ENCODE data around the gene TRERF1. TPM values are rescaled to one million over a fixed set of nuclear protein-coding genes. Genes with fewer than 3 reads are reported as not detected.

Gene TRERF1
- total and polyA plus RNA-seq, 9 donors, result 5.1 to 13.8 (median 9.7) TPM

GRCh38 chr6:42229506-42230119 is 222.1 kb downstream of the TRERF1 start:
- Histone ChIP-seq H3K27me3 (ENCODE audit: control insufficient read depth, insufficient read depth, low read length) (no peaks in the 10 kb centered on the region), H3K4me3 (ENCODE audit: low read length) (no peak overlapping the region), H3K27ac (ENCODE audit: low read length) (no peak overlapping the region), H3K9me3 (replicated peaks; ENCODE audit: control insufficient read depth, low read depth, low read length) (no peaks in the 10 kb centered on the region), H3K4me1 (ENCODE audit: control insufficient read depth, insufficient read depth, low read length) (peaks cover 4% of the 10 kb centered on the region), H3K36me3 (ENCODE audit: control insufficient read depth, insufficient read depth, low read length) (peaks cover 52% of the 10 kb centered on the region)
- no peak for DNase-seq
- 83% methylated on average over 2 of the region's 6 CpGs for WGBS (ENCODE audit: insufficient coverage)

DNA sequence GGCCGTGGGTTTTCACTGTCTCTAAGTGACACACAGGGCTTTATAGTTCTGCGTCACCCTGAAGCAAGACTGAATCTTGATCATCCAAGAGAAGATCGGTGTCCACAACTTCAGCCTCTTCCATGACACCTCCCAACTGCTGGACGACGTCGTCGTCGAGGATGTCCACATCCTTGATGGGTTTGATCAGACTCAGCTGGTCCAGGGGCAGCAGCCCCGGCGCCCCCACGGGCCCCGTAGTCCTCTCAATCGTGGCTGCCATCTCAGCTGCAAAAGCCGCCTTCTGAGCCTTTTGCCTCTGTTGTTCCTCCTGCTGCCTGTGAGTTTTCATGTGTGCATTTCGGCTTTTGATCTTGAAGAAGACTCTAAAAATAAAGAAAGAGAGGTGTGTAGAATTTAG is 223.4 kb downstream of the TRERF1 start:
- no peaks in the 10 kb centered on the region for H3K27me3 ChIP-seq (ENCODE audit: control insufficient read depth, insufficient read depth, low read length)
- DNase-seq, result no peak
- peaks cover 46% of the 10 kb centered on the region for H3K36me3 ChIP-seq (ENCODE audit: control insufficient read depth, insufficient read depth, low read length)
- H3K9me3 ChIP-seq (replicated peaks; ENCODE audit: control insufficient read depth, low read depth, low read length), result no peaks in the 10 kb centered on the region
- 93% methylated on average over 13 of the region's 15 CpGs for WGBS (ENCODE audit: insufficient coverage)
- H3K4me3 ChIP-seq (ENCODE audit: low read length), result no peak overlapping the region
- no peak overlapping the region for H3K27ac ChIP-seq (ENCODE audit: low read length)
- peaks cover 4% of the 10 kb centered on the region for H3K4me1 ChIP-seq (ENCODE audit: control insufficient read depth, insufficient read depth, low read length)

GRCh38 chr6:42227173-42227850 is 224.4 kb downstream of the TRERF1 start:
- no peak for DNase-seq
- H3K27me3 ChIP-seq (ENCODE audit: control insufficient read depth, insufficient read depth, low read length), result no peaks in the 10 kb centered on the region
- H3K27ac ChIP-seq (ENCODE audit: low read length), result no peak overlapping the region
- H3K9me3 ChIP-seq (replicated peaks; ENCODE audit: control insufficient read depth, low read depth, low read length), result no peaks in the 10 kb centered on the region
- H3K36me3 ChIP-seq (ENCODE audit: control insufficient read depth, insufficient read depth, low read length), result peaks cover 40% of the 10 kb centered on the region
- peaks cover 4% of the 10 kb centered on the region for H3K4me1 ChIP-seq (ENCODE audit: control insufficient read depth, insufficient read depth, low read length)
- H3K4me3 ChIP-seq (ENCODE audit: low read length), result no peak overlapping the region
- WGBS (ENCODE audit: insufficient coverage), result 90% methylated on average over 4 of the region's 9 CpGs

DNA sequence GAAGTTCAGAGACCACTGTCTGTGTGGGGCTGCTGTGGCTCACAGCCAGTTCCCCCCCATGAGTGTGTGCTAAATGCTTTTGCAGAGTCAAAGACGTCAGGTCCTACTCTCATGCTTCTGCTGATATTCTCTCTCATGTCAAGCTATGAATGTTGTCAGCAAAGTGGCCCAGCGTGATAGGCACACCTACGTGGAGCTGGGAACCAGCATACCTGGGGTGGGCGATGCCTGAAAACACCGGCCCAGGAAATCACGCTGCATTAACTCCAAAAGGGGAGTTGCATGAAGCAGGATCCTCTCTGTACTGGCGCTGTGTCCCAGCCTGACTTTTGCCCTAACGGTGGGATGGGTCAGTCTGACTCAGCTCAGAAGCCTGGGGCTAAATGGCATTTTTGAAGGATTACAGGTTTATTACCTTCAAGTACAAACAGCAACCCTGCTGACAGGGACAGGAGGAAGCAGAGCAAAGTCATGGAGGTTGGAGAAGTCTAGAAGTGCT is 225.0 kb downstream of the TRERF1 start:
- 67% methylated on average over 7 of the region's 8 CpGs for WGBS (ENCODE audit: insufficient coverage)
- H3K27ac ChIP-seq (ENCODE audit: low read length), result peak overlapping the region; percentile 78
- no peak for DNase-seq

GRCh38 chr6:42226161-42226611 is 225.5 kb downstream of the TRERF1 start:
- Histone ChIP-seq H3K9me3 (replicated peaks; ENCODE audit: control insufficient read depth, low read depth, low read length) (no peaks in the 10 kb centered on the region), H3K4me1 (ENCODE audit: control insufficient read depth, insufficient read depth, low read length) (peaks cover 4% of the 10 kb centered on the region), H3K27me3 (ENCODE audit: control insufficient read depth, insufficient read depth, low read length) (no peaks in the 10 kb centered on the region), H3K4me3 (ENCODE audit: low read length) (no peak overlapping the region), H3K27ac (ENCODE audit: low read length) (peak overlapping the region; percentile 78), H3K36me3 (ENCODE audit: control insufficient read depth, insufficient read depth, low read length) (peaks cover 31% of the 10 kb centered on the region)
- peak; percentile 52 for DNase-seq
- WGBS (ENCODE audit: insufficient coverage), result no CpG with 5 or more reads among the region's 3 CpGs

More for the DNA sequence above, 225.0 kb downstream of the TRERF1 start:
- Histone ChIP-seq H3K4me3 (ENCODE audit: low read length) (no peak overlapping the region), H3K4me1 (ENCODE audit: control insufficient read depth, insufficient read depth, low read length) (peaks cover 4% of the 10 kb centered on the region), H3K36me3 (ENCODE audit: control insufficient read depth, insufficient read depth, low read length) (peaks cover 36% of the 10 kb centered on the region), H3K27me3 (ENCODE audit: control insufficient read depth, insufficient read depth, low read length) (no peaks in the 10 kb centered on the region), H3K9me3 (replicated peaks; ENCODE audit: control insufficient read depth, low read depth, low read length) (no peaks in the 10 kb centered on the region)

GRCh38 chr6:42225419-42225818 is 226.3 kb downstream of the TRERF1 start:
- DNase-seq, result no peak
- Histone ChIP-seq H3K9me3 (replicated peaks; ENCODE audit: control insufficient read depth, low read depth, low read length) (no peaks in the 10 kb centered on the region), H3K27ac (ENCODE audit: low read length) (no peak overlapping the region), H3K27me3 (ENCODE audit: control insufficient read depth, insufficient read depth, low read length) (no peaks in the 10 kb centered on the region), H3K36me3 (ENCODE audit: control insufficient read depth, insufficient read depth, low read length) (peaks cover 25% of the 10 kb centered on the region), H3K4me3 (ENCODE audit: low read length) (no peak overlapping the region), H3K4me1 (ENCODE audit: control insufficient read depth, insufficient read depth, low read length) (peaks cover 4% of the 10 kb centered on the region)
- WGBS (ENCODE audit: insufficient coverage), result no CpG with 5 or more reads among the region's 4 CpGs

- no peaks in the 10 kb centered on the region for H3K27me3 ChIP-seq (ENCODE audit: control insufficient read depth, insufficient read depth, low read length)
- no peak overlapping the region for H3K27ac ChIP-seq (ENCODE audit: low read length)
- no peak for DNase-seq
- peaks cover 25% of the 10 kb centered on the region for H3K36me3 ChIP-seq (ENCODE audit: control insufficient read depth, insufficient read depth, low read length)
- no peaks in the 10 kb centered on the region for H3K9me3 ChIP-seq (replicated peaks; ENCODE audit: control insufficient read depth, low read depth, low read length)
- peaks cover 4% of the 10 kb centered on the region for H3K4me1 ChIP-seq (ENCODE audit: control insufficient read depth, insufficient read depth, low read length)
- H3K4me3 ChIP-seq (ENCODE audit: low read length), result no peak overlapping the region
These were observed 226.7 kb downstream of the TRERF1 start for GRCh38 chr6:42225029-42225339.

GRCh38 chr6:42224222-42225028 is 227.3 kb downstream of the TRERF1 start:
- no peak for DNase-seq
- 91% methylated on average over 6 of the region's 12 CpGs for WGBS (ENCODE audit: insufficient coverage)

GRCh38 chr6:42222448-42222847 is 229.3 kb downstream of the TRERF1 start:
- DNase-seq, result no peak
- no peak overlapping the region for H3K27ac ChIP-seq (ENCODE audit: low read length)
- H3K4me3 ChIP-seq (ENCODE audit: low read length), result no peak overlapping the region
- no peaks in the 10 kb centered on the region for H3K27me3 ChIP-seq (ENCODE audit: control insufficient read depth, insufficient read depth, low read length)
- WGBS (ENCODE audit: insufficient coverage), result 100% methylated on average over 1 of the region's 7 CpGs
- peaks cover 7% of the 10 kb centered on the region for H3K4me1 ChIP-seq (ENCODE audit: control insufficient read depth, insufficient read depth, low read length)
- H3K9me3 ChIP-seq (replicated peaks; ENCODE audit: control insufficient read depth, low read depth, low read length), result no peaks in the 10 kb centered on the region
- peaks cover 10% of the 10 kb centered on the region for H3K36me3 ChIP-seq (ENCODE audit: control insufficient read depth, insufficient read depth, low read length)

More at GRCh38 chr6:42224222-42225028, 227.3 kb downstream of the TRERF1 start:
- peaks cover 19% of the 10 kb centered on the region for H3K36me3 ChIP-seq (ENCODE audit: control insufficient read depth, insufficient read depth, low read length)
- peaks cover 4% of the 10 kb centered on the region for H3K4me1 ChIP-seq (ENCODE audit: control insufficient read depth, insufficient read depth, low read length)
- no peaks in the 10 kb centered on the region for H3K27me3 ChIP-seq (ENCODE audit: control insufficient read depth, insufficient read depth, low read length)
- H3K4me3 ChIP-seq (ENCODE audit: low read length), result no peak overlapping the region
- no peaks in the 10 kb centered on the region for H3K9me3 ChIP-seq (replicated peaks; ENCODE audit: control insufficient read depth, low read depth, low read length)
- no peak overlapping the region for H3K27ac ChIP-seq (ENCODE audit: low read length)

- Histone ChIP-seq H3K27me3 (ENCODE audit: control insufficient read depth, insufficient read depth, low read length) (no peaks in the 10 kb centered on the region), H3K9me3 (replicated peaks; ENCODE audit: control insufficient read depth, low read depth, low read length) (no peaks in the 10 kb centered on the region), H3K36me3 (ENCODE audit: control insufficient read depth, insufficient read depth, low read length) (peaks cover 2% of the 10 kb centered on the region), H3K4me1 (ENCODE audit: control insufficient read depth, insufficient read depth, low read length) (peaks cover 7% of the 10 kb centered on the region), H3K4me3 (ENCODE audit: low read length) (no peak overlapping the region), H3K27ac (ENCODE audit: low read length) (no peak overlapping the region)
- no peak for DNase-seq
- WGBS (ENCODE audit: insufficient coverage), result 83% methylated on average over 2 of the region's 4 CpGs
These were observed 230.2 kb downstream of the TRERF1 start for GRCh38 chr6:42221546-42221945.

Data from muscle of leg (tissue), 11 donors.